NCI-H146 (cell line): ENCODE data around the gene FRMPD2.
"Not testable (repeated sequence)": the region's sequence is repeated elsewhere in the genome, so short reads cannot be mapped to it uniquely, and the experiment has no call there.

ENCODE experiments used
- DNase-seq: peaks from one replicate; lab custom pipeline; 2025; lab: John Stamatoyannopoulos, UW

Gene FRMPD2

GRCh38 chr10:48251152-48251524, 23.4 kb downstream of the FRMPD2 start:
- no peak for DNase-seq

- DNase-seq = no peak
These were observed 24.6 kb downstream of the FRMPD2 start for GRCh38 chr10:48249763-48250351.

DNA sequence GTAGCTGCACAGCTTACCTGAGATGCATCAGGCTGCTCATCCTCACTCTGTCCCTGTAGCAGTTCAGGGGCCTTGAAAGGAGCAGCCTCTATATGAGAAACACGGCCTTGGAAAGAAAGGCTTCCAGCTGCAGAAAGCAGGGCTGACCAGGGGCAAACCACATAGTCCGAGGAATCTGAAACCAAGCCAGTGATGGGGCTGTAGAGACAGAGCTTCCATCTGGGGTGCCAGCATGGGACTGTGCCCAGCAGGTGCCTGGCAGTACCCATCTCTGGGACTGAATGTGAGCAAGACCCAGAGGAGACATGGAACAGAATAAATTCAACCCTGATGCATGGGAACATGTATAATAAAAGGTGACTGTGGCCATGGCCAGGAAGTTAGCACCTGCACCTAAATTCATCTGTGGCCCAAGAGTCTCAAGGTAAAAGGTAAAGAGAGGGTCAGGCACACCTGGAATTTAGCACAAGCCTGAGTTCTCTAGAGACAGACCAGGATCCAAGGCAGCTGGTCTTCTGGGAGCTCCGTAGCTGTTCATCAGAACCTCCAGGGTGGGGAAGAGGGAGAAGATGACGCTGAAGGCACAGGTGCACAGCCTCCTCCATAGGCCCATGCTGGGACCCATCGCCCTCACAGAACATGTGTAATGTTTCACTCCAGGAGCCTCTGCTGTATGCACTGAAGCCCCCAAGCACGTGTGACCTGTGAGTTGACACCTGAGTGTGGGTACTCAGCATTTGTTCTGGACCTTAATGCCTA, 25.3 kb downstream of the FRMPD2 start:
- DNase-seq = no peak

DNA sequence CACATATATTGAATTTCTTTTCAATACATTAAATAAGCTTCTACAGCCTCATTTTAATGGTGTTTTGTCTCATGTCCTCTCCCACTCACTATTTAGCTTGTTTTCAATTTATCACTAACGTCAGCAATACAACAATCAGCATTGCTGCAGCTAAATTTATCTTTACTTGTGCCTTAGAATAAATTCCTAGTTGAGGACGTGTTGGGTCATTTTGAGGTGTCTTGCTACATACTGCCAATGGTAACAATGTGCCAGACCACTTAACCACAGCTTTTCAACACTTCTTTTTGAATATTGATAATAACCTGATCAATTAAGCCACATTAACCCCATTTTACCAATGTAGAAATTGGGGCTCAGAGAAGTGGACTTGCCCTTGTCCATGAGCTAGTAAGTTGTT, 26.0 kb downstream of the FRMPD2 start:
- DNase-seq = no peak

GRCh38 chr10:48247680-48248079, 26.8 kb downstream of the FRMPD2 start:
- DNase-seq = no peak

DNA sequence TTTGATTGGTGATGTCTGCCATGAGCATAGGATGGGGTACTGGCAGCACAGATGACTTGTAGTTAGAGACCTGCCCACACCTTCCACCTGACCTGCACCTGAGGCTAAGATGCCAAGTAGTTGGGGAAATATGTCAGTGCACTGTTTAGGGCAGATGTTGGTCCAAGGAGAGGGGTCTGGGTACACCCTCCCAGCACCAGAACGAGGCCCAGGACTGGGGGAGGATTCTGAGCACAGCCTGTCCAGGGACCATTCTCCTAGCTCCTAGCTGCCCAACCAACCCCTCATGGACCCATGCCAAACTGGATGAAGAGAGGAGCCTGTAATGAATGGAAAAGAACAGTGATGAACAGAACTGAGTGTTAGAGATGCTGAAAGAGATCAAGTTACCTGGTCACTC, 28.0 kb downstream of the FRMPD2 start:
- no peak for DNase-seq

- DNase-seq = no peak
These were observed 28.5 kb downstream of the FRMPD2 start for GRCh38 chr10:48245977-48246376.

DNA sequence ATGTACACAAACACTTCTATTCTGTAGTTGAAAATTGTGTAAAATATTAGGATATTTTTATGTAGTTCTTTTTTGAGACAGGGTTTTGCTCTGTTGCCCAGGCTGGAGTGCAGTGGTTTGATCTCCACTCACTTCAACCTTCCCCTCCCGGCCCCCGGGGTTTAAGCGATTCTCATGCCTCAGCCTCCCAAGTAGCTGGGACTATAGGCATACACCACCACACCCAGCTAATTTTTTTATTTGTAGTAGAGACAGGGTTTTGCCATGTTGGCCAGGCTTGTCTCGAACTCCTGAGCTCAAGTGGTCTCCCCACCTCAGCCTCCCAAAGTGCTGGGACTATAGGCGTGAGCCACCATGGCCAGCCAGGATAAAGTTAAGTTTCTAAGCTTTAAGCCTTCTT, 30.6 kb downstream of the FRMPD2 start:
- not testable (repeated sequence) for DNase-seq

- no peak for DNase-seq
These were observed 31.0 kb downstream of the FRMPD2 start for GRCh38 chr10:48243487-48243886.

GRCh38 chr10:48242171-48242904, 32.2 kb downstream of the FRMPD2 start:
- no peak for DNase-seq

DNA sequence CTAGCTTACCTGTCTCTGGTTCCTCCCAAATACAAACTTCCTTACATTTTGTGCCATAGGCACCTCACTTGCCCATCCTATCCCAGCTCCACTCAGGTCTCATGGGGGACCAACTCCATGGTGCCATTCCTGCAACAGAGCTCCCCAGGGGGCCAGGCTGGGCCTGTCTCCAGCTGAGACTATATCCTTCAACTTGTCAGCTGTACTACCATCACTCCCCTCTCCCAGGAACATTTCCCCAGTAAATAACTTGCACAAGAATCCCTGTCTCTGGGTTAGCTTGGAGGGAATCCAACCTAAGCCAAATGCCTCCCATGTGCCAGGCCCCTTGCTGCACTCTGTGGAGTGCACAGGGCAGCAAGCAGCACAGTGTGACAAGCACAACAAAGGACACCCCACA, 33.2 kb downstream of the FRMPD2 start:
- no peak for DNase-seq

DNA sequence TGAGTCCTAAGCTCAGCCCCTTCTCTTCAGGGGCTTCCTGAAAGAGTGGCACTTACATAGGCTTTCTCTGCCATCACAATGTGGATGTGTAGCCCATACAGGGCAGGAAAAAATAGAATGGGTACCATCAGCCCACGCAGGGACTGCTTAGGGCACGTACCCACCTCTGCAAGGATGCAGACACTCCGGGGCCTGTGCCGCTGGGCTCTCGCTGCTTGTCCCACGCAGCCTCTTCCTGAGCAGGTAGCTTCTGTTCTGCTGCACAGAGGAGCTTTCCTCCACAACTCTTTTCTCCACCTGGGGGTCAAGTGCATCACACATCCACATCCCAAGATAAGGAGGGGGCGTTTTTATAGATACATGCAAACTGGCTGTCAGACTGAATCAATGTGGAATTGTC, 34.3 kb downstream of the FRMPD2 start:
- DNase-seq = no peak

GRCh38 chr10:48239618-48240017, 34.9 kb downstream of the FRMPD2 start:
- DNase-seq = no peak

GRCh38 chr10:48238826-48239520, 35.5 kb downstream of the FRMPD2 start:
- DNase-seq = no peak

DNA sequence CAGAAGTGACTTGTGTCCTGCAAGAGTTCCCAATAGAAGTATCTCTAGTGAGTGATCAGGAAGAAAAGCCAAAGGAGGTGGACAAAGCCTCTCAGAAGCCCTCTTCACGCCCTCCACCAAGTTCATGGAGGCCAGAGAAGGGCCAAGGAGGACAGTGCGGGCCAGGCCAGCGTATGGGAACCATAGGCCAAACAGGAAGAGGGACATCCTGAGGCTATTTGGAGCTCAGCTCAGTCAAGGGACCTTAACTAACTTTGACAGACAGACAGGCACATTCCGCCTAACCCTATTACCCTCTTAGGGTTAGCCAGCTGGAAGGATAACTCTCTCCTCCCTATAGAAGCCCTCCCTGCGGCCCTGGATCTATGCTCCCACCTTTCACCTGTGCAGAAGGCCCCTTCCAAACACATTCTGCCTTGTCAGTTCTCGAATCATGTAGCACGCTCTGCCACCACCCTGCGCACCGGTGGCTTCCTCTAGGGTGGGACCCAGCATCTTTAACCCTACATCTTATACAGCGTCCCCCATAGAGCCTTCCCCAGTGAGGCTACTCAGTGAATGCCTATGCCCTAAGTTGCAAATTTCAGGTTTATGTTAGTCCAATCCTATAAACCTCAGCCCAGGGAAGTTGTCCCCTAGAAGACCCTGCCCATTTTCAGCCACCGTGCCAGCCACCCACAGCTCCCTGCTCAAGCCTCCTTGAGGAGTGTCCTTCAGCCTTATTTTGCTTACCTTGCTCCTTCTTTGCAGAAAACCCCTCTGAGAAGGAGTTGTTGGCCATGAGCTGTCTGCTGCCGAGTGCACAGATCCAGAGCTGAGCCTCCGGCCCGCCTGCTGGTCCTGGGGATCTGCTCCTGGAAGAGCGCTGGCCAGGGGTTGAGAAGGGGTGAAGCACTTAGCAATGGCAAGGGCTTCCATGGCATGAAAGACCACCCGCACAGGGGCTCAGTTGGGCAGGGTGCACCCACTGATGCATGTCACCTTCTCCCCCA, 36.9 kb downstream of the FRMPD2 start:
- DNase-seq = no peak

- DNase-seq = no peak
These were observed 38.3 kb downstream of the FRMPD2 start for GRCh38 chr10:48236199-48236621.

DNA sequence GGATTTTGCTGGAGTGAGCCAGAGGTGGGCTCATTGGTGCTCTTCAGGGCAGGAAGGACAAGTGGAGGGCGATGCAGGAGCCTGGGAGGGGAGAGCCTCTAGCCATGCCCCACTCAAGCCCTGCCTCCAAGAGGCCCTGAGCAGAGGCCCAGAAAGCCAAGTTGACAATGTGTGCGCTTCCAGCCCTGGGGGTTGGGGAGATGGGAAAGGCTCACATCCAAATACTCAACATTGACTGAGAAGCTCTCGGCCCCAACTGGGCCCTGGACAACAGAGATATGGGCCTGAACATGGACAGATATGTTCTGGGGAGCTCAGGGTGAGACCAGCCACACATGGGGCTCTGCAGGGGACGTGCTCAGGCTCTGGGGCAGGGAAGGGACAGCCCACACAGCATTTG, 39.0 kb downstream of the FRMPD2 start:
- DNase-seq = no peak

DNA sequence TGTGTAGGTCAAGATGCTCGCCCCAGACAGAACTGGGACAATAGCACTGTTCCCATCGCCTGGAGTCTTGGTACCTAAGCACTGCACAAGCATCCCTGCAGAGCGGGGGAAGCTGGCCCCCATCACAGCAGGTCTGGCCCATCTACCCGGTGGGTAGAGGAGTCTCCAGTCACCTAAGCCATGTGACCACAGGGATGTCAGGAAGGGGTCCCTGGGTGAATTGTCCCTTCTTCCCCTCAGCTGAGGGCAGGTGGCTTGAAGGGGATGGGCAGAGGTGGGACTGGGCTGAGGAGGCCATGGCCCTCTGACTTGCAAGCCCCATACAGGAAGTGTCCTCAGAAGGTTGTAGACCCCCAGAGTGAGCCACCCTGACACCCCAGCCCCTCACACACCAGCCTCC, 39.7 kb downstream of the FRMPD2 start:
- DNase-seq = no peak

- DNase-seq = no peak
These were observed 40.2 kb downstream of the FRMPD2 start for GRCh38 chr10:48234295-48234694.

GRCh38 chr10:48233559-48234005, 40.9 kb downstream of the FRMPD2 start:
- DNase-seq = no peak

DNA sequence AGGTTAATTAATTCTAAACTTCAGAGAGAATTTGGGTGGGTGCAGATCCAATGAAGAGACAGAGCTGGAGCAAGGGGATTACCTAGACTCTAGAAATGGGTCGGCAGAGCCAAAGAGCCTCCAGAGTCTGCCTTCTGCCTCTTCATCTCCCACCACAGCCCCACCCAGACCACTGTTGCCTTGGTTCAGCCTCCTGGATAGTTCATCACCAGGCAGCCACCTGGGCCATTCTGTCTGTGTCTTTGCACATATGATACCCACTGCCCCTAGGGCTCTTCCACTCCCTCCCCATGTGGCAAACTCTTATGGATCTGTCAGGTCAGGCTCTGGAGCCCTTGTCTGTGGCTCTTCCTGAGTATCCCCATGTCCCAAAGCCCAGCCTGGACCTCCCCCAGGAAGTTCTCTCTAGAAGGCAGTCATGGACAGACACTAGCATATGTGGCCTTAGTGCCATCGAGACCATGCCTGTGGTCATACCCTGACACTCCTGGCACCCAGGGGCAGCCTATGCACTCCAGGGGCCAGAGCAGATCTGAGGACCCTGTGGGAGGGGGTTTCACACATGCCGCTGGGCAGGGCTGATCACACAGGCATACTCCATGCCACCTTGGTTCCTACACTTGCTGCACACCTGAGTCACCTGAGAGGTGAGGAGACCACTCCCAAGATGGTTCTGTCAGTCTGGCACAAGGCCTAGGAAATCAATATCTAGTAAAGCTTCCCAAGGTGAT, 41.6 kb downstream of the FRMPD2 start:
- no peak for DNase-seq
